ENCODE results near the gene DDTL.
"Not testable (repeated sequence)": the region's sequence is repeated elsewhere in the genome, so short reads cannot be mapped to it uniquely, and the experiment has no call there.

The DDTL gene

DNA sequence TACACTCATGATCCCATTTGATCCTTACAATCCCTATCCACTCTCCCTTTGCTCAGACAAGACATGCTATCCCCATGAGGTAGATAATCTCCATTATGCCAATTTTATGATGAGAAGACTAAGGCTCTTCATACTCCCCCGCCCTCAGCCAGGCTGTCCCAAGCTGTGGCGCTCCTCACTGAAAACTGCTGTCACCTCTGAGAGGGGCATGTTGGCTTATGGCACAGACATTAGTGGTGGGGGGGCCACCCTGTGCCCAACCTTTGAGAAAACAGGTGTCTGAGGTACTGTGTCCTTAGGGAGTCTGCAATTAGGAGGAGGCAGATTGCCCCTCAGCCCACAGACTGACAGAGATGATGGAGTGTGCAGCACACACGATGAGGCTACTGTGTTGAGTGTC, 2.4 kb downstream of the DDTL start:
- CTCF ChIA-PET: no interaction called here
- no peak for TF ChIP-seq SUZ12 (IDR thresholded peaks at IDR 0.05)
- TF ChIP-seq ELF4 (IDR thresholded peaks at IDR 0.05): no peak
- no peak for TF ChIP-seq HDGF (IDR thresholded peaks at IDR 0.05; ENCODE audit: borderline replicate concordance)
- no peak for TF ChIP-seq L3MBTL2 (conservative IDR thresholded peaks at IDR 0.05)
- TF ChIP-seq FOXM1 (IDR thresholded peaks at IDR 0.05; ENCODE audit: borderline replicate concordance): no peak
- TF ChIP-seq BHLHE40 (IDR thresholded peaks at IDR 0.05; ENCODE audit: borderline replicate concordance): no peak
- no peak for TF ChIP-seq FOXA1 (IDR thresholded peaks at IDR 0.05)
- no peak for TF ChIP-seq ZNF384 (IDR thresholded peaks at IDR 0.05)
- no peak for DNase-seq (ENCODE audit: extremely low spot score)
- POLR2A ChIA-PET: no interaction called here

DNA sequence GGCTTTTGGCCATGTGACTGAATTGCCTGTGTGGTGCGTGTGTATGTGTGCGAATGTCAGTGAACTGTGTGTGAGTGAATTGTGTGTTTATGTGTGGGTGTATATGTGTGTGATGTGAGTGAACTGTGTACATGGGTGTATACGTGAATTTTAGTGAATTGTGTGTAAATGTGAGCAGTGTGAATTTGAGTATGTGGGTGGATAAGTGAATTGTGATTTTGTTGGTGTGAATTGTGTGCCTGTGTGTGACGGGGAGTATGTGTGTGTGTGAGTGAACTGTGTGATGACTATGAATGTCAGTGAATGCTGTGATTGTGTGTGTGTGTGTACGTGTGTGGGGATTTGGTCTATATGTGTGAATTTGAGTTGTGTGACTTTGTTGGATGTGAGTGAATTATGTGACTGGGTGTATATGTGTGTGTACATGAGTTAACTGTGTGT, 3.5 kb downstream of the DDTL start:
- ChIA-PET POLR2A (no interaction called here), CTCF (no interaction called here)
- TF ChIP-seq TARDBP (IDR thresholded peaks at IDR 0.05) (peak; percentile 100), NFRKB (IDR thresholded peaks at IDR 0.05) (no peak)
- DNase-seq (ENCODE audit: extremely low spot score): no peak

DNA sequence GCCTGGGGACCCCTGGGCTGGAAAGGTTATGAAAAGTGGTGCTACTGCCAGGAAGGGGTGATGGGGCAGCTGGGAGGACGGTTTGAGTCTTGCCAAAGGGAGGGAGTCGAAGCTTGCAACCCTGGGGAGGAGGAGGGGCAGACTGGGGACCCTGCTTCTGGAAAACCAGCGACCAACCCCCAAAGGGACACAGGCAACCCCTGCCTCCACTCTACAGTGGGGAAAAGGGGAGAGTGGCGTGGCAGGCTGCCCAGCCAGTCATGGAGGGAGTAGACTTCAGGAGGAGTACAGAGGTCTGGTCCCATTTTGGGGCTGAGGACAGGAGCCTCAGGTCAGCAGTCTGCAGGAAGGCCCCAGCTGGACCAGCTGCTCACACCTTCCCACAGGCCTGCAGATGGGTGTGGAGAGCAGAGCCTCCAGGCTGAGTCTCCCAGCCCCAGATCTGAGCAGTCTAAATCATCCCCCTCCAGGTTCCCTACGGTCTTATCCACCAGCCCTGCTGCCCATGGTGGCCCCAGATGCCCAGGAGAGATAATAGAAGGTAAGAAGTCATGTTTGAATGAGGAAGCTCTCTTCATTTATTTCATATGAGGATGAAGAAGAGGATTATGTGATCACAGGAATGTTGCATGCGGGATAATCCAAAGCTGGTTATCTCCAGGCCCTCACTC, 4.3 kb downstream of the DDTL start:
- ChIA-PET POLR2A (interaction anchor here (0.6 to 1.5 kb wide), 3 partner anchors 57 to 204 kb away, joined by 3 to 6 read pairs (median 3); partner anchors contain the start of gene MIF), CTCF (no interaction called here)
- DNase-seq (ENCODE audit: extremely low spot score): no peak
- TF ChIP-seq SUZ12 (IDR thresholded peaks at IDR 0.05): no peak
- no peak for TF ChIP-seq LEF1 (IDR thresholded peaks at IDR 0.05; ENCODE audit: borderline replicate concordance)
- TF ChIP-seq ELF4 (IDR thresholded peaks at IDR 0.05): no peak
- no peak for TF ChIP-seq FOXM1 (IDR thresholded peaks at IDR 0.05; ENCODE audit: borderline replicate concordance)

DNA sequence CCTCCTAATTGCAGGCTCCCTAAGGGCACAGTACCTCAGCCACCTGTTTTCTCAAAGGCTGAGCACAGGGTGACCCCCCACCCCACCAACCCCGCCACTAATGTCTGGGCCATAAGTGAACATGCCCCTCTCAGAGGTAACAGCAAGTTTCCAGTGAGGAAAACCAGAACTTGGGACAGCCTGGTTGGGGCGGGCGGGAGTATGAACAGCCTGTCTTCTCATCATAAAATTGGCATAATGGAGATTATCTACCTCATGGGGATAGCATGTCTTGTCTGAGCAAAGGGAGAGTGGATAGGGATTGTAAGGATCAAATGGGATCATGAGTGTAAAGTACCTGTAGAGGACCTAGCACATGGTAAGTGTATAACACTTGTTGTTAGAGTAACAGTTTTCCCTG, 5.2 kb downstream of the DDTL start:
- POLR2A ChIA-PET: interaction anchor here (0.6 to 1.5 kb wide), 3 partner anchors 58 to 205 kb away, joined by 3 to 6 read pairs (median 3); partner anchors contain the start of gene MIF
- DNase-seq (ENCODE audit: extremely low spot score); CTCF ChIA-PET: not testable (repeated sequence)

DNA sequence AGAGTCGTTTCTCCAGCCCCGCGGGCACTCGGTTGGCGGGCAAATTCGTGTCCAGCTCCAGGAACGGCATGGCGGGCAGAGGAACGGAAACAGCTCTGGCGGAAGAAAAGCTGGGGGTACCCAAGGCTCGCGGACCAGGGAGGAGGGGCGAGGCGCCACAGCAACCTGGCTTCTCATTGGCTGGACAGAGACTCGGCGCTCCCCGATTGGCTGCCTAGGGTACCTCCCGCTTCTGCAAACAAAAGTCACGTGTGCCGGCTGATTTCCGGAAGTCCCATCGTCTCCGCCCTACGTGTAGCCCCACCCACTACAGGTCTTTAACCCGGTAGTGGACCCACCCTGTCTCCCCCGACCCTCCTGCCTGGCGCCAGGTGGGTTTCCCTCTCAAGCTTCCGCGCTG, 7.7 kb downstream of the DDTL start, which contains the start of gene DDT:
DDT (minus strand) TSS at position 97 of the 400 bp plus-strand sequence; CDS start at position 70, 27 bp downstream.
- DNase-seq (ENCODE audit: extremely low spot score); POLR2A ChIA-PET; CTCF ChIA-PET: not testable (repeated sequence)

DNA sequence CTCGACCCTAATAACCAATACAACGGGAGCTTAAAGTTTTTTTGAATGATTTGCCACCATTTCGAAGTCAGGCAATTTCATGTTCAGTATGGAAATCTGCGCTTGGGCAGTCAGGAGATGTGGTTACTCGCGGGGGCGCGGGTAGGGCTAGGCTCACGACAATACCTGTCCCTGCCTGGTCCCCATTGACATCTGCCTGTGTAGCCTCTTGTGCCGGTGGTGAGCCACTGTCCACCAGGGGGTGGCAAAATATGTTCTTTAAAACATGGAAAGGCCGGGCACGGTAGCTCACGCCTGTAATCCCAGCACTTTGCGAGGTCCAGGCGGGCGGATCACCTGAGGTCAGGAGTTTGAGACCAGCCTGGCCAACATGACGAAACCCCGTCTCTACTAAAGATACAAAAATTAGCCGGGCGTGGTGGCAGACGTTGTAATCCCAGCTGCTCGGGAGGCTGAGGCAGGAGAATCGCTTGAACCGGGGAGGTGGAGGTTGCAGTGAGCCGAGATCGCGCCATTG, 8.2 kb downstream of the DDTL start:
- POLR2A ChIA-PET; DNase-seq (ENCODE audit: extremely low spot score); CTCF ChIA-PET: not testable (repeated sequence)

DNA sequence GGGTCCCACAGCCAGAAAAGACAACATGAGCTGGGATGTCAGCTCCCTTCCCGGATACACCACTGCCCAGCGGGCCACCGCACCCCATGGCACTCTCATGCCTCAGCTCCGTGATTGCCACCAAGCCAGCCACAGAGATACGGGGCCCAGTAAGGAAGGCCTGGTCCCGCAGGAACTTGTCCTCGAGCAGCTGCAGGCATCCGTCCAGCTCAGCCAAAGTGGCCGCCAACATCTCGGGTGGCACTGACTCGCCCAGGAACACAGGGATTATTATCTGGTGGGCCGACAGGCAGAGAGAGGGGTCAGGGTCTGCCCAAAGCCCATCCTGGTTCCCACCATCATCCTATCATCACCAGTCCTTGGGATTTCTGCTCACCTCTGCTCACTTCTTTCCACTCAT, 10.6 kb downstream of the DDTL start:
- CTCF ChIA-PET; DNase-seq (ENCODE audit: extremely low spot score); POLR2A ChIA-PET: not testable (repeated sequence)

DNA sequence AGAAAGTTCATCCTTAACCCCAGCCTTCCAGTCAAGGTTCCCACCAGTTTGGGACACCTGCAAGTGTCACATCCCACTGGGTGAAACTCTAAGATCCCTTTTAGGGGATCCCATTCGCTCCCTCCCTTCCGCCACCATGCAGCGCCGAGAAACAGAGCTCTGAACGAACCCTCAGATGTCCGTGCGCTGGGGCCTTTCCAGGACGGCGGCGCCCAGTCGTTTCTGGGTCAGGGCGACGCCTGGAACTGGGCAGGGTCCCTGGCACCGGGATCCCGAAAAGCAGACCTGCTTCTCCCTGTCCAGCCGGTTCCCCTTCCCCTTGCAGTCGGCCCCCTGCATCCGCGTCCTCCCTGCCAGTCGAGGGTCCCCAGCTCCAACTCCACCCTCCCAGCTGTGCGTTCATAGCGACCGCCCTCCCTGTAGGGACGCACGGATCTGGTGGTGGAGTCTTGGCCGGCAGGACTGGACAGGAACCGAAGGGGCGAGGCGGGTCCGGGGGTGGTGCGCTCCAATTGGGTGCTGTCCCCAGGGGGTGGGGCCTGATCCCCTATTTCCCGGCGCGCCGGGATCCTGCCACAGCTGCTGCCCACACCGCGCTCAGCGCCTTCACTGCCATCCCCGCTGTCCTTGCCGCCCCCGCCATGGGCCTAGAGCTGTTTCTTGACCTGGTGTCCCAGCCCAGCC, 13.0 kb downstream of the DDTL start, which contains the start of gene GSTT2:
GSTT2 (plus strand) TSS at position 578 of the 684 bp plus-strand sequence.
- POLR2A ChIA-PET; DNase-seq (ENCODE audit: extremely low spot score); CTCF ChIA-PET: not testable (repeated sequence)

DNA sequence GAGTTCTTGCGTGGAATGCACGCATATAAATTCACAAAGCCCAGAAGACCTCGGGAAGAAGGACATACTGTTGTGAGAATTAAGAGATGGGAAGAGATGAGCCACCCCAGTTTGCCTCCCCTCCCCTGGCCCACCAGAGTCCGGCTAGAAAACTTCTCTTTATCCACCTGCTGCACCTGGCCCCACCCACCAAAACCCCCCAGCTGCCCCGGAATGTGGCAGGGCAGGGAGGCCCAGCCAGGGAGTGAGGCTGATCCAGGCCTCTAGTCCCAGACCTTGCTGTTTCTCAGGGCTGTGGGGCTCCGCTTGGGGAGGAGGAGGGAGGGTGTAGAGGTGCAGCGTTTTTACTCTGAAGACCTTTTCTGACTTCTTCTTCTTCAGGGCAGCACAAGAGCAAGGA, 13.9 kb downstream of the DDTL start:
- DNase-seq (ENCODE audit: extremely low spot score); CTCF ChIA-PET; POLR2A ChIA-PET: not testable (repeated sequence)

DNA sequence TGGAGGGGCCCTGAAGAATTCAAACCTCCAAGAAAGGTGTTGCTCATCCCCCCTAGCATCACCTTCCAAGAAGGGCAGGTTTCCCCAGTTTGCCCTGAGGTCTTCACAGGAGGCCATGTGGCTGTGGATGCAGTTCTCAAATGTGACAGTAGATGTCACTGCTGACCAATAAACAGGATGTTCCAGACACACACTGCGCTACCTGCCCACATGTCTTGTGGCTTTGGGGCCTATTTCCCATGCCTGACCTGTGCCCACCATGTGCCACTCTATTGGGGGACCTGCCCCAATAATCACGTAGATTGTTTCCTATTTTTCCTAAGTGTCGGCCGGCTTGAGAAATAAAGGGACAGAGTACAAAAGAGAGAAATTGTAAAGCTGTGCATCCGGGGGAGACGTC, 17.7 kb downstream of the DDTL start:
- DNase-seq (ENCODE audit: extremely low spot score): peak; percentile 70
- TF ChIP-seq ELF4 (IDR thresholded peaks at IDR 0.05) (no peak), L3MBTL2 (conservative IDR thresholded peaks at IDR 0.05) (peak; percentile 20; the same call in 1 of the 2 replicates)
- POLR2A ChIA-PET: no interaction called here
- CTCF ChIA-PET: interaction anchor here (0.7 kb wide), 1 partner anchor 190 kb away, joined by 3 read pairs; no protein-coding TSS in a partner anchor

DNA sequence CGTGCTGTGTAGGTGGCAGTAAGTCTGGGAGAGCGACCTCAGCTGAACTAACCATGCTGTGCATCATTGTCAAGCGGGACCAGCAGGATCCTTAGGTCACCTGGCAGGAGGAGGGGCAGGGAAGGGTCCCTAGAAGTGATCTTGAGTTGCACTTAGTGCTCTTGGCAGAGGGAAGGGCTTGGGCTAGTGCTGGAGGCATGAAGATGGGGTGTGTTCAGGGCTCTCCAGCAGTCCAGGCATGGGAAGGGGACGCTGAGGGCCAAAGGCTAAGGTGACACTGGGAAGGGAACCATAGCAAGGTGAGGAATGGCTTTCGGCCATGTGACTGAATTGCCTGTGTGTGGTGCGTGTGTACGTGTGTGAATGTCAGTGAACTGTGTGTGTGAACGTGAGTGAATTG, 19.4 kb downstream of the DDTL start:
- CTCF ChIA-PET; POLR2A ChIA-PET; DNase-seq (ENCODE audit: extremely low spot score): not testable (repeated sequence)

DNA sequence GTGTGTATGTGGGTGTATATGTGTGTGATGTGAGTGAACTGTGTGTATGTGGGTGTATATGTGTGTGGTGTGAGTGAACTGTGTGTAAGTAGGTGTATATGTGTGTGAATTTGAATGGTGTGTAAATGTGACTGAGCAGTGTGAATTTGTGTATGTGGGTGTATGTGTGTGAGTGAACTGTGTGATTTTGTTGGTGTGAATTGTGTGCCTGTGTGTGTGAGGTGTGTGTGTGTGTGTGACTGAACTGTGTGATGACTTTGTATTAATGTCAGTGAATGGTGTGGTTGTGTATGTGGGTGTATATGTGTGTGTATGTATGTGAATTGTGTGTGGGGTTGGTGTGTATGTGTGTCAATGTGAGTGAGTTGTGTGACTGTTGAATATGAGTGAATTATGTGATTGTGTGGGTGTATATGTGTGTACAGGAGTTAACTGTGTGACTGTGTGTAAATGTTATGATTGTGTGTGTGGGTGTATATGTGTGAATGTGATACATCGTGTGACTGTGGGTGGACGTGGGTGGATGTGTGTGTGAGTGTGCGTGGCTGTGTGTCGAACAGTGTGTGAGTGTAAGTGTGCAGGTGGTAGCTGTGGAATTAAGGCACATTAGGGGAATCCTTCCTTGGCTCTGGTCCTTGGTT, 20.0 kb downstream of the DDTL start:
- POLR2A ChIA-PET; DNase-seq (ENCODE audit: extremely low spot score): not testable (repeated sequence)
- CTCF ChIA-PET: interaction anchor here (0.6 kb wide), 1 partner anchor 184 kb away, joined by 3 read pairs; no protein-coding TSS in a partner anchor

DNA sequence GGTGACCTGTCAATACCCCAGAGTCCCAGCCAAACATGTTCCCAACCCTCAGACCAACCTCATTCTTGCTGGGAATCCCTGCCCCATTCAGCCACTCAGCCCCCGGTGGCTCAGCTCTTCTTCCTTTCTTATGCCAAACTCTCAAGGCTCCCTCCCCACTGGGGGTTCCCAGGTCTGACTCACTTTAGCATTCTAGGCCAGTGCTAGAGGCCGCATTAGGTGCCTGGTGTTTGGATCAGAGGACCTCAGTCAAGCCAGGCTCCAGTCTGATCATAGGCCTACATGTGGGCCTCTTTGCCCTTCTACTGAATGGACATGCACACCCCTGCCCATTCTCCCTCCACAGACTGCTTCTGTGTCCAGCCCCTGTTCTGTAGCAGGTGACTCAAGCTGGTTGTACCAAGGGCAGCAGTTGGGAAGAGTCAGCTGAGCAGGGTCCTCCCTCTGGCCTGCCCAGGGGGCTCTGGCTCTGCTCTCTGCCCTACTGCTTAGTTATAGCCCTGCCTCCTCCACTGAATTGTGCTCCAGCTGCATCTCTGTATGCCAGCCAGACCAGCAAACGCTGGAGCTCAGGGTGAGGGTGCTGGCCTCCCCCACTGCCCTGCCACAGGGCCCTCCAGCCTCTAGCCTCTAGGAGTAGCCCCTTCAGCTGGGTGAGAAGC, 23.0 kb downstream of the DDTL start:
- CTCF ChIA-PET; POLR2A ChIA-PET; DNase-seq (ENCODE audit: extremely low spot score): not testable (repeated sequence)

DNA sequence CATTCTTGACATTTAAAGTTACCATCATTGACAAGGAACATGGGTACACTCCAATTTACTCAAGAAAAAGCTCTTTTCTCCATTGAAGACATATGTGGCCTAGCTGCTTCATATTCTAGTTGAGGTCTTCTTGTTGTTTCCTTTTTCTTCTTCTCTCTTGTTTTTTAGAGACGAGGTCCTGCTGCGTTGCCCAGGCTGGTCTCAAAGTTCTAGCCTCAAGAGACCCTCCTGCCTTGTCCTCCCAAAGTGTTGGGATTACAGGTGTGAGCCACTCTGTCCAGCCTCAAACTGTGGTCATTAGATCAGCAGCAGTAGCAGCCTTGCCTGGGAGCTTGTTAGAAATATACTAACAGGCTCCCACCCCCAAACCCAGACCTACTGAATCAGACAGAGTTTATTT, 26.4 kb downstream of the DDTL start:
- CTCF ChIA-PET; POLR2A ChIA-PET; DNase-seq (ENCODE audit: extremely low spot score): not testable (repeated sequence)

DNA sequence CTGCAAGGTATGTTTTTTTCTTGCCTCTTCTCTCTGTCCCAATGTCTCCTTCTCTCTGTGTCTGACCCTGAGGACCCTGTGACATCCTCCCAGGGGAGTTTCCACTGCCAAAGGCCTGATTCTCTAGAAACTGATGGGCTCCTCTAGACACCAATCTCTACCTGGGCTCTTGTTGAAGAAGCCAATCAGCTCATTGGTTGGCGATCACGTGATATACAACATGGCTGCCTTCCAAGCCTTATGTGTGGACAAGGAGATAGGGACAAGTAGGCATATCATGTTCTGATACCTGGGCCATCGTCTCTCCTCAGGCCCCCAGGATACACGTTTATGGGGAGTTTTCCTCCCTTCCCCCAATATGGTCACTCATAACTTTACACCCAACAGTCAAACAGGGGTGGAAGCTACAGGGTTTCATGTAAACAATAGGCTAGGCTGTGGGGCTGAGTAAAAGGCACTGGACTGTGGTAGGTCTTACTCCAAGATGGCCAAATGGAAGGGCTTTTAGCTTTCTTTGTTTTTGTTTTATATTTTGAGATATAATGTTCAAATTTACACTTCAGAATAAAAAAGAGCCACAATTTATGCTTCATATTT, 27.0 kb downstream of the DDTL start:
- CTCF ChIA-PET, POLR2A ChIA-PET: not testable (repeated sequence)

More for the DNA sequence above, 27.0 kb downstream of the DDTL start:
- DNase-seq (ENCODE audit: extremely low spot score): not testable (repeated sequence)
